HEK293 (cell line): ENCODE measurements around the gene FARSA.

Source experiments
- FEZF1 ChIP-seq: fragments of 450-650 bp; formaldehyde crosslinking; IDR thresholded peaks from 2 replicates; pipeline ENCODE4 v1.5.1; 2016; ENCODE audit warnings: missing biosample characterization, missing genetic modification characterization
- KLF1 ChIP-seq: fragments of 450-650 bp; formaldehyde crosslinking; IDR thresholded peaks from 2 replicates; pipeline ENCODE4 v1.5.1; 2016; ENCODE audit warnings: missing biosample characterization, missing genetic modification characterization
- KLF7 ChIP-seq: fragments of 450-650 bp; formaldehyde crosslinking; IDR thresholded peaks from 2 replicates; pipeline ENCODE4 v1.5.1; 2016; ENCODE audit warnings: missing biosample characterization, missing genetic modification characterization, borderline replicate concordance
- PRDM1 ChIP-seq: fragments of 450-650 bp; formaldehyde crosslinking; IDR thresholded peaks from 2 replicates; pipeline ENCODE4; 2016; ENCODE audit warnings: missing biosample characterization, missing genetic modification characterization
- REST ChIP-seq: fragments of 450-650 bp; formaldehyde crosslinking; IDR thresholded peaks from 2 replicates; pipeline ENCODE4 v1.5.1; 2016; ENCODE audit warnings: missing biosample characterization, missing genetic modification characterization
- TSHZ1 ChIP-seq: fragments of 450-650 bp; formaldehyde crosslinking; IDR thresholded peaks from 2 replicates; pipeline ENCODE4 v1.5.1; 2016; ENCODE audit warnings: missing biosample characterization, missing genetic modification characterization, borderline replicate concordance
- YY2 ChIP-seq: fragments of 450-650 bp; formaldehyde crosslinking; IDR thresholded peaks from 2 replicates; pipeline ENCODE4 v1.5.1; 2016; ENCODE audit warnings: missing biosample characterization, missing genetic modification characterization
- ZBTB7A ChIP-seq: fragments of 450-650 bp; formaldehyde crosslinking; IDR thresholded peaks from 2 replicates; pipeline ENCODE4 v1.5.1; 2016; ENCODE audit warnings: low read depth, missing biosample characterization, missing genetic modification characterization
- ZIC2 ChIP-seq: fragments of 450-650 bp; formaldehyde crosslinking; IDR thresholded peaks from 2 replicates; pipeline ENCODE4 v1.5.1; 2016; ENCODE audit warnings: missing biosample characterization, missing genetic modification characterization
- ZNF121 ChIP-seq: fragments of 450-650 bp; formaldehyde crosslinking; IDR thresholded peaks from 2 replicates; pipeline ENCODE4 v1.5.1; 2016; ENCODE audit warnings: missing biosample characterization, missing genetic modification characterization
- ZNF133 ChIP-seq: fragments of 450-650 bp; formaldehyde crosslinking; IDR thresholded peaks from 2 replicates; pipeline ENCODE4 v1.5.1; 2016; ENCODE audit warnings: missing biosample characterization, missing genetic modification characterization
- ZNF202 ChIP-seq: fragments of 450-650 bp; formaldehyde crosslinking; IDR thresholded peaks from 2 replicates; pipeline ENCODE4 v1.5.1; 2016; ENCODE audit warnings: missing biosample characterization, missing genetic modification characterization, borderline replicate concordance
- ZNF26 ChIP-seq: fragments of 450-650 bp; formaldehyde crosslinking; IDR thresholded peaks from 2 replicates; pipeline ENCODE4 v1.5.1; 2016; ENCODE audit warnings: missing biosample characterization, missing genetic modification characterization
- ZNF518A ChIP-seq: fragments of 450-650 bp; formaldehyde crosslinking; conservative IDR thresholded peaks from 2 replicates; pipeline ENCODE4 v1.5.1; 2016; ENCODE audit warnings: low read depth, missing biosample characterization, missing genetic modification characterization
- ZNF645 ChIP-seq: fragments of 450-650 bp; formaldehyde crosslinking; IDR thresholded peaks from 2 replicates; pipeline ENCODE4; 2016; ENCODE audit warnings: missing biosample characterization, missing genetic modification characterization
- ZNF701 ChIP-seq: fragments of 450-650 bp; formaldehyde crosslinking; IDR thresholded peaks from 2 replicates; pipeline ENCODE4 v1.5.1; 2016; ENCODE audit warnings: missing biosample characterization, missing genetic modification characterization
- ZNF707 ChIP-seq: fragments of 450-650 bp; formaldehyde crosslinking; IDR thresholded peaks from 2 replicates; pipeline ENCODE4 v1.5.1; 2016; ENCODE audit warnings: missing biosample characterization, missing genetic modification characterization
- ZNF747 ChIP-seq: fragments of 450-650 bp; formaldehyde crosslinking; IDR thresholded peaks from 2 replicates; pipeline ENCODE4 v1.5.1; 2016; ENCODE audit warnings: missing biosample characterization, missing genetic modification characterization
- ZNF785 ChIP-seq: fragments of 450-650 bp; formaldehyde crosslinking; IDR thresholded peaks from 2 replicates; pipeline ENCODE4 v1.5.1; 2016; ENCODE audit warnings: missing biosample characterization, missing genetic modification characterization
- ZNF792 ChIP-seq: fragments of 450-650 bp; formaldehyde crosslinking; IDR thresholded peaks from 2 replicates; pipeline ENCODE4 v1.5.1; 2016; ENCODE audit warnings: missing biosample characterization, missing genetic modification characterization
- ZNF843 ChIP-seq: fragments of 450-650 bp; formaldehyde crosslinking; IDR thresholded peaks from 2 replicates; pipeline ENCODE4 v1.5.1; 2016; ENCODE audit warnings: missing biosample characterization, missing genetic modification characterization
- ZSCAN5A ChIP-seq: fragments of 450-650 bp; formaldehyde crosslinking; IDR thresholded peaks from 2 replicates; pipeline ENCODE4 v1.5.1; 2016; ENCODE audit warnings: missing biosample characterization, missing genetic modification characterization

Gene FARSA

GRCh38 chr19:12937927-12938778 is 4.6 kb upstream of the FARSA start, which contains the start of gene CALR (continued):
- TF ChIP-seq KLF1 (tag by site-specific recombination), result peak; percentile 70
- peak; percentile 55; the same call in 1 of the 2 replicates for TF ChIP-seq KLF7
- no peak for TF ChIP-seq ZNF202 (tag by site-specific recombination)
- no peak for TF ChIP-seq ZNF792 (tag by site-specific recombination)
- peak; percentile 65; the same call in 1 of the 2 replicates for TF ChIP-seq ZIC2
- TF ChIP-seq ZNF133 (tag by site-specific recombination), result no peak
- TF ChIP-seq ZSCAN5A (tag by site-specific recombination), result peak; percentile 22; the same call in 1 of the 2 replicates
- no peak for TF ChIP-seq PRDM1 (tag by site-specific recombination)
- peak; percentile 83; the same call in 1 of the 2 replicates for TF ChIP-seq YY2 (tag by site-specific recombination)
- TF ChIP-seq ZBTB7A (tag by site-specific recombination), result peak; percentile 61; the same call in 1 of the 2 replicates
- no peak for TF ChIP-seq ZNF26 (tag by site-specific recombination)
- peak; percentile 37 for TF ChIP-seq ZNF843 (tag by site-specific recombination)
- no peak for TF ChIP-seq ZNF121 (tag by site-specific recombination)
- no peak for TF ChIP-seq ZNF645 (tag by site-specific recombination)
- TF ChIP-seq ZNF747, result no peak
- TF ChIP-seq ZNF518A (tag by site-specific recombination), result no peak
- 0 out of 2 replicates have a peak, but pooled peaks have one; percentile 21 for TF ChIP-seq TSHZ1 (tag by site-specific recombination)
- peak; percentile 95 for TF ChIP-seq ZNF785 (tag by site-specific recombination)
- 0 out of 2 replicates have a peak, but pooled peaks have one; percentile 5 for TF ChIP-seq FEZF1 (tag by site-specific recombination)
- TF ChIP-seq REST (tag by site-specific recombination), result no peak; the same call in 1 of the 2 replicates
- TF ChIP-seq ZNF707, result no peak
- TF ChIP-seq ZNF701, result no peak
